ENCODE measurements around the gene FAM13A. TPM values are rescaled to one million over a fixed set of nuclear protein-coding genes. Genes with fewer than 3 reads are reported as not detected.

FAM13A gene
- total RNA-seq, 2 donors from 2014 or later = 27.2 to 107 TPM

- intact Hi-C loops (cut with DNase I) = no loop called here
- Histone ChIP-seq H3K27me3 (replicated peaks; ENCODE audit: insufficient read depth) (no peaks in the 10 kb centered on the region), H3K36me3 (no peaks in the 10 kb centered on the region), H3K9me3 (no peaks in the 10 kb centered on the region), H3K4me3 (no peak overlapping the region), H3K27ac (no peak overlapping the region), H3K4me1 (replicated peaks) (no peaks in the 10 kb centered on the region)
- no peak for DNase-seq (ENCODE audit: low spot score)
- TF ChIP-seq POLR2AphosphoS5 (IDR thresholded peaks at IDR 0.05) = no peak
Measured at GRCh38 chr4:88788895-88789294, 268.1 kb downstream of the FAM13A start.

DNA sequence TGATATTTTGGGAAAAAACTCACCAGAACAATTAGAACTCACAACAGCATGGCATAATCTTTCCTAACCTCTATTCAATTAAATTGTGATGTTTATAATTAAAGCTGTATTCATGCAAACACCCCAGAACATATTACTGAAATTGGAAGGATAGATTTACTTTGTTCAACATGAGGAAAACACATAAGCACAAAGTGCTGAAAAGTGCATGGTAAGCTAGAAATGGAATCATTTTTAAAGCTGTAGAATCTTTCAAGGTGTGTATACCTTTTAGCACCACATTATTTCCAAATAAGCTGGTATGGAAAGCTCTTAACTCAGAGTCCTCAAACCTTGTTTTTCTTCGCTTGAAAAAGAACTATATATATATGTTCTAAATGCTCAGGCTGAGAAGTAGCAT lies 268.6 kb downstream of the FAM13A start:
- Histone ChIP-seq H3K36me3 (no peaks in the 10 kb centered on the region), H3K27me3 (replicated peaks; ENCODE audit: insufficient read depth) (no peaks in the 10 kb centered on the region), H3K4me1 (replicated peaks) (no peaks in the 10 kb centered on the region), H3K4me3 (no peak overlapping the region), H3K27ac (no peak overlapping the region), H3K9me3 (no peaks in the 10 kb centered on the region)
- WGBS = 88% methylated on average over 1 of the region's 1 CpG
- no peak for TF ChIP-seq POLR2AphosphoS5 (IDR thresholded peaks at IDR 0.05)
- TF ChIP-seq POLR2A (IDR thresholded peaks at IDR 0.05) = no peak
- TF ChIP-seq CTCF (IDR thresholded peaks at IDR 0.05) = no peak
- intact Hi-C loops (cut with DNase I) = no loop called here
- DNase-seq (ENCODE audit: low spot score) = no peak

GRCh38 chr4:88786011-88786410 lies 271.0 kb downstream of the FAM13A start:
- H3K27me3 ChIP-seq (replicated peaks; ENCODE audit: insufficient read depth) = no peaks in the 10 kb centered on the region
- TF ChIP-seq POLR2AphosphoS5 (IDR thresholded peaks at IDR 0.05) = no peak
- TF ChIP-seq POLR2A (IDR thresholded peaks at IDR 0.05) = no peak
- TF ChIP-seq CTCF (IDR thresholded peaks at IDR 0.05) = no peak
- intact Hi-C loops (cut with DNase I) = no loop called here
- no peaks in the 10 kb centered on the region for H3K36me3 ChIP-seq
- no peak overlapping the region for H3K27ac ChIP-seq
- no peaks in the 10 kb centered on the region for H3K9me3 ChIP-seq
- H3K4me3 ChIP-seq = no peak overlapping the region
- WGBS = 94% methylated on average over 1 of the region's 1 CpG
- DNase-seq (ENCODE audit: low spot score) = no peak
- H3K4me1 ChIP-seq (replicated peaks) = no peaks in the 10 kb centered on the region

DNA sequence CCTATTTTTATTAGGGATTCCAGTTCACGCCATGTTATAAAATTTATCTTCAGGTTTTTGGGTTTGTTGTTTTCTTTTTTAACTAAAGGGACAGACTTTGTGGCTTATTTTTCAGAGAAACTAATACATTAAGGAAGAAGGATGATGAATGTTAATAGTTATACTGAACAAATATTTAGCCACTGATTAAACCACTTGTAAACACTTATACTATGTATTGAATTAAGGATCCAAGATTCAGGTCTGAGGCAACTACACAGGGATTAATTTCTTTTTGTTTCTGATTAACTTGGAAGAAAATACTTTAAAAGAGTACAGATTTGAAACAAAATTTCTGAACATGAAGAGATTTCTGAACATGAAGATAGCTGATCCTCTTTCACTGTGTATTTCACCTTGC lies 276.6 kb downstream of the FAM13A start:
- H3K27ac ChIP-seq = no peak overlapping the region
- no peaks in the 10 kb centered on the region for H3K4me1 ChIP-seq (replicated peaks)
- H3K27me3 ChIP-seq (replicated peaks; ENCODE audit: insufficient read depth) = no peaks in the 10 kb centered on the region
- 92% methylated on average over 1 of the region's 1 CpG for WGBS
- no peak overlapping the region for H3K4me3 ChIP-seq
- TF ChIP-seq CTCF (IDR thresholded peaks at IDR 0.05) = no peak
- TF ChIP-seq POLR2A (IDR thresholded peaks at IDR 0.05) = no peak
- TF ChIP-seq POLR2AphosphoS5 (IDR thresholded peaks at IDR 0.05) = no peak
- H3K9me3 ChIP-seq = no peaks in the 10 kb centered on the region
- intact Hi-C loops (cut with DNase I) = no loop called here
- no peak for DNase-seq (ENCODE audit: low spot score)
- H3K36me3 ChIP-seq = no peaks in the 10 kb centered on the region

DNA sequence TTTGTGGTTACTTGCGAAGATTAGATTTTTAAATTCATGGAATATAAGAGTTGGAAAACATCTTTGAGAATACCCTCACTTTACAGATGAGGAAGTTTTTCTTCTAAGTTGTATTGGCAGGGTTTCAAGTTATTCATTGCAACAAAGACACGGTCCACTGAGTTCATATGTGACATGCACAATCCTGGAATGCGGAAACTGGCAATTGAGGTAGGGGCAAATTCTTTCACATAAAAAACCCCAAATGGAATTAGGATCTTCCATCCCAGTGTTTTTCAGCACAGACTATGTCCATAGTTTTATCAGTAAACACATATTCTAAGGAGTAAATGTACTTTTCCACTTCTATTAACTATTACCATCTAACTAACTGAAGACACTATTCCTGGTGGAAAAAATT lies 277.6 kb downstream of the FAM13A start:
- DNase-seq (ENCODE audit: low spot score) = no peak
- Histone ChIP-seq H3K27ac (no peak overlapping the region), H3K4me1 (replicated peaks) (no peaks in the 10 kb centered on the region), H3K36me3 (no peaks in the 10 kb centered on the region), H3K27me3 (replicated peaks; ENCODE audit: insufficient read depth) (no peaks in the 10 kb centered on the region), H3K4me3 (no peak overlapping the region), H3K9me3 (no peaks in the 10 kb centered on the region)
- intact Hi-C loops (cut with DNase I) = no loop called here
- TF ChIP-seq POLR2A (IDR thresholded peaks at IDR 0.05) (no peak), CTCF (IDR thresholded peaks at IDR 0.05) (no peak), POLR2AphosphoS5 (IDR thresholded peaks at IDR 0.05) (no peak)
- WGBS = 65% methylated on average over 3 of the region's 3 CpGs

Measured in prostate gland (tissue), 2 donors.